Fibroblast of lung (primary cell): ENCODE measurements around the gene CLSTN1.

Source experiments
- EZH2 ChIP-seq: IDR thresholded peaks from 2 replicates; pipeline ENCODE4 v1.5.1; 2012; ENCODE audit warnings: low read length, control low read depth, mild to moderate bottlenecking; ENCODE audit errors: missing control alignments
- TF ChIP-seq, protein P1 (sequence below), 2 donors: IDR thresholded peaks in 1 of 2; conservative IDR thresholded peaks in 1 of 2; 1 replicate in 1 of 2; 2 replicates in 1 of 2; pipeline ENCODE4 v1.5.1; 2011 to 2012; ENCODE audit warnings: low read length in 2 of 2, control low read depth in 1 of 2, inconsistent platforms in 1 of 2, low read depth in 1 of 2, mild to moderate bottlenecking in 1 of 2

DNA sequence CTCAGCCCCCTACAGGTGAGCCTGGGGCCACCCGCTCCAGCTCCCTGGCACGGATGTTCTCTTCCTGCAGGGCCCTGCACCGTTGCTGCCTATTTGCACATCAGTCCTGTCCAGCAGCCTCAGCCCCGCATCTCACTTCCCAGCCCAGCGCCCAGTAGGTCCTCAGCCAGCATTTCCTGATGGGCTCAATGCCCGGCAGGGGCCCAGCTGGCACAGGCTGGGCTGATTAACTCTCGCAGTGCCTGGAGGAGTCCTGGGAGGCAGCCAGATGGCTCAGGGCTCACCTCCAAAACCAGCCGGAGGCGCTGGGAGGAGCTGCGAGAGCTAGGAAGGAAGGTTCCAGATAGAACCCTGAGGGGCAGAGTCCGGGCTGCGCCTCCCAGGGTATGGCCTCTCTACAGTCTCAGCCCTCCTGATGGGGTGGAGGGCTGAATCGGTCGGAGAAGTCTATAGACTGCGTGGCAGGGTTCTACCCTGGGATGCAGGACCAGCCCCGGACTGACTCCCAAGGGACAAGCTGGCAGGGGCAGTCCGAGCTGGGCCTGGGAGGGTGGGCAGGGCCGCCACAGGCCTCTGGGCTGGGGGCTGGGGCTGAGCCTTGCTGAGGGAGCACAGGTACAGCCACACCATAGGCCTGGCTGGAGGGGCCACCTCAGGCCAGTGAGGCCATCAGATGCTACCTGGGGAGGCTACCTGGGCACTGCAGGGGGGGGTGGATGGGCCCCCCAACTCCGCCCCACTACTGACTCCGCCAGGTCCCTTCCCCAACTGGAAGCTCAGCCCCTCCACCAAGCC is 19.2 kb upstream of the CLSTN1 start:
- TF ChIP-seq, protein P1, sequence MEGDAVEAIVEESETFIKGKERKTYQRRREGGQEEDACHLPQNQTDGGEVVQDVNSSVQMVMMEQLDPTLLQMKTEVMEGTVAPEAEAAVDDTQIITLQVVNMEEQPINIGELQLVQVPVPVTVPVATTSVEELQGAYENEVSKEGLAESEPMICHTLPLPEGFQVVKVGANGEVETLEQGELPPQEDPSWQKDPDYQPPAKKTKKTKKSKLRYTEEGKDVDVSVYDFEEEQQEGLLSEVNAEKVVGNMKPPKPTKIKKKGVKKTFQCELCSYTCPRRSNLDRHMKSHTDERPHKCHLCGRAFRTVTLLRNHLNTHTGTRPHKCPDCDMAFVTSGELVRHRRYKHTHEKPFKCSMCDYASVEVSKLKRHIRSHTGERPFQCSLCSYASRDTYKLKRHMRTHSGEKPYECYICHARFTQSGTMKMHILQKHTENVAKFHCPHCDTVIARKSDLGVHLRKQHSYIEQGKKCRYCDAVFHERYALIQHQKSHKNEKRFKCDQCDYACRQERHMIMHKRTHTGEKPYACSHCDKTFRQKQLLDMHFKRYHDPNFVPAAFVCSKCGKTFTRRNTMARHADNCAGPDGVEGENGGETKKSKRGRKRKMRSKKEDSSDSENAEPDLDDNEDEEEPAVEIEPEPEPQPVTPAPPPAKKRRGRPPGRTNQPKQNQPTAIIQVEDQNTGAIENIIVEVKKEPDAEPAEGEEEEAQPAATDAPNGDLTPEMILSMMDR (conservative IDR thresholded peaks at IDR 0.05 in 1 of 2, IDR thresholded peaks at IDR 0.05 in 1 of 2; ENCODE audit: low read depth in 1 of 2, low read length in 2 of 2): no peak
- no peak for TF ChIP-seq EZH2
